Fibroblast of lung (primary cell): ENCODE measurements around the gene PJA1. TPM values are rescaled to one million over a fixed set of nuclear protein-coding genes. Genes with fewer than 3 reads are reported as not detected.

Source experiments
- DNase-seq, 2 donors: peaks; one replicate each; pipeline versions ENCODE4 v3.0.0 to v3.0.0-alpha.2; 2010; ENCODE audit warnings: low read depth in 2 of 2
- H2AFZ ChIP-seq: 2 replicates; pipeline ENCODE4 v1.5.1; 2012; ENCODE audit warnings: low read length, control low read depth, inconsistent platforms
- H3K27ac ChIP-seq: 2 replicates; pipeline ENCODE4 v1.5.1; 2011; ENCODE audit warnings: low read length, control low read depth; ENCODE audit not compliant: insufficient read depth
- H3K27me3 ChIP-seq: 2 replicates; pipeline ENCODE4 v1.5.1; 2011; ENCODE audit warnings: mild to moderate bottlenecking, low read length; ENCODE audit not compliant: control insufficient read depth, insufficient read depth
- H3K36me3 ChIP-seq: 2 replicates; pipeline ENCODE4 v1.5.1; 2011; ENCODE audit warnings: low read length; ENCODE audit not compliant: control insufficient read depth, insufficient read depth
- H3K4me1 ChIP-seq: 2 replicates; pipeline ENCODE4 v1.5.1; 2011; ENCODE audit warnings: low read length; ENCODE audit not compliant: control insufficient read depth, insufficient read depth; ENCODE audit errors: extremely low read depth
- H3K4me2 ChIP-seq: 2 replicates; pipeline ENCODE4 v1.5.1; 2011; ENCODE audit warnings: low read length, control low read depth; ENCODE audit not compliant: insufficient read depth; ENCODE audit errors: extremely low read depth
- H3K4me3 ChIP-seq, 4 experiments: fragments of 200-600 bp in 1 of 4; sonication (generic) in 1 of 4; replicated peaks in 1 of 4; 2 replicates each; pipeline ENCODE4 v1.5.1; 2011 to 2016; ENCODE audit warnings: low read length in 4 of 4, low read depth in 3 of 4, mild to moderate bottlenecking in 3 of 4, control low read depth in 2 of 4, inconsistent platforms in 1 of 4, mixed read lengths in 1 of 4; ENCODE audit not compliant: insufficient read depth in 1 of 4; ENCODE audit errors: control extremely low read depth in 1 of 4
- H3K79me2 ChIP-seq: 2 replicates; pipeline ENCODE4 v1.5.1; 2012; ENCODE audit warnings: mild to moderate bottlenecking, low read length, inconsistent platforms; ENCODE audit not compliant: control insufficient read depth, insufficient read depth
- H3K9ac ChIP-seq: 2 replicates; pipeline ENCODE4 v1.5.1; 2011; ENCODE audit warnings: mild to moderate bottlenecking, low read length, control low read depth; ENCODE audit not compliant: insufficient read depth
- H3K9me3 ChIP-seq: 2 replicates; pipeline ENCODE4 v1.5.1; 2012; ENCODE audit warnings: low read depth, low read length; ENCODE audit not compliant: control insufficient read depth, insufficient read depth
- H4K20me1 ChIP-seq: 2 replicates; pipeline ENCODE4 v1.5.1; 2011; ENCODE audit warnings: low read length; ENCODE audit not compliant: control insufficient read depth, insufficient read depth; ENCODE audit errors: extremely low read depth
- CTCF ChIP-seq, 2 donors: IDR thresholded peaks in 1 of 2; conservative IDR thresholded peaks in 1 of 2; 1 replicate in 1 of 2; 2 replicates in 1 of 2; pipeline ENCODE4 v1.5.1; 2011 to 2012; ENCODE audit warnings: low read length in 2 of 2, control low read depth in 1 of 2, inconsistent platforms in 1 of 2, low read depth in 1 of 2, mild to moderate bottlenecking in 1 of 2
- EZH2 ChIP-seq: IDR thresholded peaks from 2 replicates; pipeline ENCODE4 v1.5.1; 2012; ENCODE audit warnings: low read length, control low read depth, mild to moderate bottlenecking; ENCODE audit errors: missing control alignments
- polyA plus RNA-seq, 2 donors: library from polyadenylated mRNA; depleted of rRNA in 1 of 2; stranded (reverse) in 1 of 2; unstranded in 1 of 2; fragments of >200 nt; gene quantifications; 2 replicates each; pipeline ENCODE4 v1.2.1, GENCODE V29; 2011 to 2012; ENCODE audit warnings: missing spikeins in 1 of 2
- total RNA-seq: library from RNA; depleted of rRNA; stranded (reverse); fragments of >200 nt; gene quantifications from 2 replicates; pipeline ENCODE4 v1.2.1, GENCODE V29; 2014

Gene PJA1
- total and polyA plus RNA-seq, 2 donors (not counting 1 experiment from before 2014, with no cell fraction given): 24.7 to 28.2 TPM

GRCh38 chrX:69126642-69127041 is 38.6 kb downstream of the PJA1 start:
- Histone ChIP-seq H3K4me2 (no peak overlapping the region), H3K79me2 (no peaks in the 10 kb centered on the region), H3K9me3 (no peaks in the 10 kb centered on the region), H3K4me3 (no peak overlapping the region), H3K36me3 (no peaks in the 10 kb centered on the region), H3K27me3 (no peaks in the 10 kb centered on the region), H3K4me1 (peaks cover 5% of the 10 kb centered on the region), H3K9ac (no peak overlapping the region), H4K20me1 (no peaks in the 10 kb centered on the region), H2AFZ (no peak overlapping the region), H3K27ac (no peak overlapping the region)
- TF ChIP-seq EZH2: no peak
- no peak for TF ChIP-seq CTCF (conservative IDR thresholded peaks at IDR 0.05 in 1 of 2, IDR thresholded peaks at IDR 0.05 in 1 of 2; ENCODE audit: low read depth in 1 of 2, low read length in 2 of 2)
- DNase-seq: no peak

- Histone ChIP-seq H3K4me2 (no peak overlapping the region), H3K9ac (no peak overlapping the region), H2AFZ (no peak overlapping the region), H4K20me1 (no peaks in the 10 kb centered on the region), H3K27ac (no peak overlapping the region), H3K27me3 (no peaks in the 10 kb centered on the region), H3K4me1 (peaks cover 5% of the 10 kb centered on the region), H3K79me2 (no peaks in the 10 kb centered on the region), H3K9me3 (no peaks in the 10 kb centered on the region), H3K4me3 (no peak overlapping the region), H3K36me3 (no peaks in the 10 kb centered on the region)
- no peak for DNase-seq
- TF ChIP-seq CTCF (conservative IDR thresholded peaks at IDR 0.05 in 1 of 2, IDR thresholded peaks at IDR 0.05 in 1 of 2; ENCODE audit: low read depth in 1 of 2, low read length in 2 of 2) (no peak), EZH2 (no peak)
These were observed 40.2 kb downstream of the PJA1 start for GRCh38 chrX:69125094-69125493.

GRCh38 chrX:69124108-69124507 is 41.1 kb downstream of the PJA1 start:
- Histone ChIP-seq H3K36me3 (no peaks in the 10 kb centered on the region), H3K79me2 (no peaks in the 10 kb centered on the region), H3K27me3 (no peaks in the 10 kb centered on the region), H3K4me3 (no peak overlapping the region), H2AFZ (no peak overlapping the region), H3K4me2 (no peak overlapping the region), H4K20me1 (no peaks in the 10 kb centered on the region), H3K9ac (no peak overlapping the region), H3K4me1 (peaks cover 4% of the 10 kb centered on the region), H3K27ac (no peak overlapping the region), H3K9me3 (no peaks in the 10 kb centered on the region)
- DNase-seq: peak in 1 of 2 donors; percentile 61
- TF ChIP-seq EZH2 (no peak), CTCF (conservative IDR thresholded peaks at IDR 0.05 in 1 of 2, IDR thresholded peaks at IDR 0.05 in 1 of 2; ENCODE audit: low read depth in 1 of 2, low read length in 2 of 2) (no peak)
